GM21526 (cell line): ENCODE results near the gene EPB41.

Experiments
- ATAC-seq: cut with Tn5 transposase; IDR thresholded peaks from one replicate; pipeline ENCODE4 v1.9.1; 2021; ENCODE audit warnings: moderate library complexity; ENCODE audit not compliant: unreplicated experiment, low FRiP score

Gene EPB41

DNA sequence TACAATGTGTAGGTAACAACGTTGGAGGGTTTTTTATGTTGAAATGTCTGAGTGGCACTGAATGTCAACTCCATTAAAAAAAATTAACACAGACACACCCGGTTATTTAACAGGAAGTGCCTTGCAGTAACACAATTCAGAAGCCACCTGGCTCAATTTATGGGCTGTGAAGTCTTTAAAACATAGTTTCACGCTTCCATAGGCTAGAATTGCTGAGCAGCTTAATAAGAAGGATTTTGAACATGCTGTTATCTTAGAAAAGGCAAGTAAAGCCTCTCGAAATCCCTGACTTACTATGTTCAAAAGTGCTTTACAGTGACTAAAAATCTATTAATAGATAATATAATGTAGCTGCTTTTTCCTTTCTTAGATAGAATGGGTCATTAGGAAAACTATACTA, 247.7 kb downstream of the EPB41 start:
- no peak for ATAC-seq

DNA sequence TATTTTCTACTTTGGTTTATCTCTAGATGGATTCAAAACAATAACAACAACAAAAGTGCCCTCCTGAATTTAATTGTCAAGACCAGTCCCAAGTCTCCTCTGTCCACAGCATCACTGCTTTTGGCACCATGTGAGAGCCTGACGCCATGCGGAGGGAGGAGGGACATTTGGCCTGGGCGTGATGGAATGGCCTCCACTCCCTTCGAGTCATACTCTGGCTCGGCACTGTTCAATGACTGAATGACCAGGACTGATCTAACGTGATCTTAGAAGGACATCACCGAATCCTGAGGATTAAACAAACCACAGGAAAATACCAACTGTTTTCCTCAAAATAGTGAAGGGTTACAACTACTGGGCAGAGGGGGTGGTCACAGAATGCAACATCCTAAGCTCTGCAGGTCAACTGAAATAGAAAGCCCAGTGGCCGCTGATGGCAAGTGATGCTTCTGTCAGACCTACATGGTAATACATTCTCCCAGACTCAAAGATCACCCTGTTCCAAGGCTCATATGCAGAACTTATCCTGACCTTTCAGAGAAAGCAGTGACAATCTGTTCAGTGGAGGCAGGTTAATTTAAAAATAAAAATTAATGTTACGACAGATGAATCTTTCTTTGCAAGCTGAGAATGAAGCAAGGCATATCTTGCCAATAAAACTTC, 248.2 kb downstream of the EPB41 start:
- ATAC-seq = no peak

DNA sequence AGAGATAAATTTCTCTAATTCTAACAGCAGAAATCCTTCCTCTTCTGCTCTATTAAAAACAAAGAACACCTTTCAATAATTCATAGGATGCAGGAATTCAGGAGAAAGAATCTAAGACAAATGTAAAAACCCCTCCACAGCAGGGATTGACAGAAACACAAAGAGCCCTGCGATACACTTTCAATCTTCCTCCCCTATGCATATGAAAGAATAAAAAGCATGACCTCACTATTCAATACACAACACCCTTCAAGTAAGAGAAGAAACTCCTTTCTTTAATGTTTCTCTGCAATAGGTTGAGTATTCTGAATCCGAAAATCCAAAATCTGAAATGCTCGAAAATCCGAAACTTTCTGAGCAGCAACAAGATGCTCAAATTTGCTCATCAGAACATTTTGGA, 250.2 kb downstream of the EPB41 start:
- no peak for ATAC-seq

DNA sequence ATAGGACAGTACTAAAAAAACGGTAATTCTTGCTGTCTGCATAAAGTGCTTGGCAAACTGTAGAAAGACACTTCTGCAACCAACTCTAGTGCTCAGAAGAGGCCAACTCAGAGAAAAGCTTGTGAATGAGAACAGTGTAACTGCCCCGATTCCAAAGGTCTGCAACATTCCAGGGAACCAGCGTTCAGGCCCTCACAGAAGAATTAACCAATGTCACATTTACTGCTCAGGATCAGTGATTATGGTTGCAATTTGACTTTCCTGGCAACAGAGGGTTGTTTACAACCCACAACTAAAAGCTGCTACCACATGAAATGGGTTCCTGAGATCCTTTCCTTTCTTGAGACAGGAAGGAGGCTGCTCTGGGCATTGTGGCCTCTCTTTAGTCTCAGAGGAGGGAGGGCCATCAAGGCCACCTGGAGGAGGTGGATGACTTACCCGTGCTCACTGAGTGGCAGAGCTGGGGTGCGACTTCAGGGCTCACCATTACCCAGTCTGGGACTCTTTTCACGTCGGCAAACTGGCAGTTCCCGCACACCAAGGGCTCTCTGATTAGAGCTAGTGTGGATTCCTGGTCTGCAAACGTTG, 252.0 kb downstream of the EPB41 start:
- ATAC-seq = no peak

DNA sequence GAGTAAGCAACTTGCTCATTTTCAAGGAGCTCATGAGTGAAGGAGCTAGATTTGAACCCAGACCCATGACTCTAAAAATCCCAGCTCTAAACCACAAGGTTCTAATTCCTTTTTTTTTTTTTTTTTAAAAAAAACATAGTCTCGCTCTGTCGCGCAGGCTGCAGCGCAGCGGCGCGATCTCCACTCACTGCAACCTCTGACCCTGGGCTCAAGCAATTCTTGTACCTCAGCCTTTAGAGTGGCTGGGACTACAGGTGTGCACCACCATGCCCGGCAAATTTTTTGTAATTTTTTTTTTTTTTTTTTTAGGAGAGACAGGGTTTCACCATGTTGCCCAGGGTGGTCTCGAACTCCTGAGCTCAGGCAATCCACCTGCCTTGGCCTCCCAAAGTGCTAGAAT, 253.5 kb downstream of the EPB41 start:
- no peak for ATAC-seq
